ENCODE measurements around the gene NLGN1. TPM values are rescaled to one million over a fixed set of nuclear protein-coding genes. Genes with fewer than 3 reads are reported as not detected.

NLGN1 gene
- polyA plus RNA-seq, 1 donor from 2014 or later, result 2.7 TPM

- no peak overlapping the region for H3K4me2 ChIP-seq (ENCODE audit: low read length)
- H4K20me1 ChIP-seq (ENCODE audit: insufficient read depth), result no peaks in the 10 kb centered on the region
- no peaks in the 10 kb centered on the region for H3K9me2 ChIP-seq (ENCODE audit: insufficient read depth, low read length)
- no peak overlapping the region for H3K27ac ChIP-seq (ENCODE audit: low read length)
- H2AFZ ChIP-seq (ENCODE audit: low read depth, low read length), result no peak overlapping the region
- no peak overlapping the region for H3K9ac ChIP-seq (ENCODE audit: low read length)
- H3K36me3 ChIP-seq (ENCODE audit: insufficient read depth, low read length), result no peaks in the 10 kb centered on the region
- H3K79me2 ChIP-seq (replicated peaks; ENCODE audit: insufficient read depth, low read length), result no peaks in the 10 kb centered on the region
- H3K4me3 ChIP-seq (ENCODE audit: low read length), result no peak overlapping the region
- TF ChIP-seq RAD21 (conservative IDR thresholded peaks at IDR 0.05), result no peak
- TF ChIP-seq TAF1 (IDR thresholded peaks at IDR 0.05; ENCODE audit: low read depth), result no peak
- TF ChIP-seq SMC3 (conservative IDR thresholded peaks at IDR 0.05; ENCODE audit: poor library complexity), result no peak
- TF ChIP-seq EP300 (conservative IDR thresholded peaks at IDR 0.05; ENCODE audit: poor library complexity, severe bottlenecking), result no peak
- no peak for TF ChIP-seq MXI1 (conservative IDR thresholded peaks at IDR 0.05; ENCODE audit: poor library complexity, severe bottlenecking)
- no peak for TF ChIP-seq EZH2 (IDR thresholded peaks at IDR 0.05; ENCODE audit: borderline replicate concordance, insufficient read depth, low read length, poor library complexity, severe bottlenecking)
- no peak for TF ChIP-seq REST (IDR thresholded peaks at IDR 0.05; ENCODE audit: borderline replicate concordance)
- TF ChIP-seq POLR2AphosphoS5 (IDR thresholded peaks at IDR 0.05), result no peak
- no peaks in the 10 kb centered on the region for H3K27me3 ChIP-seq (ENCODE audit: insufficient read depth, low read depth, low read length)
- no peaks in the 10 kb centered on the region for H3F3A ChIP-seq (ENCODE audit: insufficient read depth, low read length, poor library complexity, severe bottlenecking)
- H3K9me3 ChIP-seq (ENCODE audit: low read length), result no peaks in the 10 kb centered on the region
These were observed 472.2 kb downstream of the NLGN1 start for GRCh38 chr3:173869766-173870165.

- Histone ChIP-seq H3K9me3 (ENCODE audit: low read length) (no peaks in the 10 kb centered on the region), H3K4me3 (ENCODE audit: low read length) (no peak overlapping the region), H3K27me3 (ENCODE audit: insufficient read depth, low read depth, low read length) (no peaks in the 10 kb centered on the region), H3K4me2 (ENCODE audit: low read length) (no peak overlapping the region), H3K9me2 (ENCODE audit: insufficient read depth, low read length) (no peaks in the 10 kb centered on the region), H3K79me2 (replicated peaks; ENCODE audit: insufficient read depth, low read length) (no peaks in the 10 kb centered on the region), H3K36me3 (ENCODE audit: insufficient read depth, low read length) (no peaks in the 10 kb centered on the region), H4K20me1 (ENCODE audit: insufficient read depth) (no peaks in the 10 kb centered on the region), H3F3A (ENCODE audit: insufficient read depth, low read length, poor library complexity, severe bottlenecking) (no peaks in the 10 kb centered on the region), H3K9ac (ENCODE audit: low read length) (no peak overlapping the region), H2AFZ (ENCODE audit: low read depth, low read length) (no peak overlapping the region), H3K27ac (ENCODE audit: low read length) (no peak overlapping the region)
- TF ChIP-seq RAD21 (conservative IDR thresholded peaks at IDR 0.05) (no peak), POLR2AphosphoS5 (IDR thresholded peaks at IDR 0.05) (no peak), MXI1 (conservative IDR thresholded peaks at IDR 0.05; ENCODE audit: poor library complexity, severe bottlenecking) (no peak), SMC3 (conservative IDR thresholded peaks at IDR 0.05; ENCODE audit: poor library complexity) (no peak), TAF1 (IDR thresholded peaks at IDR 0.05; ENCODE audit: low read depth) (no peak), EP300 (conservative IDR thresholded peaks at IDR 0.05; ENCODE audit: poor library complexity, severe bottlenecking) (no peak), EZH2 (IDR thresholded peaks at IDR 0.05; ENCODE audit: borderline replicate concordance, insufficient read depth, low read length, poor library complexity, severe bottlenecking) (no peak), REST (IDR thresholded peaks at IDR 0.05; ENCODE audit: borderline replicate concordance) (no peak), CTCF (IDR thresholded peaks at IDR 0.05; ENCODE audit: poor library complexity, severe bottlenecking) (no peak)
These were observed 473.4 kb downstream of the NLGN1 start for GRCh38 chr3:173870976-173871375.

Measured in neural cell (in vitro differentiated cells).